Activated CD4-positive, alpha-beta T cell treated with anti-CD3 and anti-CD28 coated beads, Interleukin-2, amount 50 U/mL, for 24 hours (primary cell): ENCODE results near the gene BTNL9.
"Not testable (repeated sequence)": the region's sequence is repeated elsewhere in the genome, so short reads cannot be mapped to it uniquely, and the experiment has no call there.

Source experiments
- DNase-seq, 2 donors: peaks; one replicate each; pipeline ENCODE4 v3.0.0-alpha.2; 2020; ENCODE audit warnings: low read depth in 1 of 2, low spot score in 1 of 2

BTNL9 gene

DNA sequence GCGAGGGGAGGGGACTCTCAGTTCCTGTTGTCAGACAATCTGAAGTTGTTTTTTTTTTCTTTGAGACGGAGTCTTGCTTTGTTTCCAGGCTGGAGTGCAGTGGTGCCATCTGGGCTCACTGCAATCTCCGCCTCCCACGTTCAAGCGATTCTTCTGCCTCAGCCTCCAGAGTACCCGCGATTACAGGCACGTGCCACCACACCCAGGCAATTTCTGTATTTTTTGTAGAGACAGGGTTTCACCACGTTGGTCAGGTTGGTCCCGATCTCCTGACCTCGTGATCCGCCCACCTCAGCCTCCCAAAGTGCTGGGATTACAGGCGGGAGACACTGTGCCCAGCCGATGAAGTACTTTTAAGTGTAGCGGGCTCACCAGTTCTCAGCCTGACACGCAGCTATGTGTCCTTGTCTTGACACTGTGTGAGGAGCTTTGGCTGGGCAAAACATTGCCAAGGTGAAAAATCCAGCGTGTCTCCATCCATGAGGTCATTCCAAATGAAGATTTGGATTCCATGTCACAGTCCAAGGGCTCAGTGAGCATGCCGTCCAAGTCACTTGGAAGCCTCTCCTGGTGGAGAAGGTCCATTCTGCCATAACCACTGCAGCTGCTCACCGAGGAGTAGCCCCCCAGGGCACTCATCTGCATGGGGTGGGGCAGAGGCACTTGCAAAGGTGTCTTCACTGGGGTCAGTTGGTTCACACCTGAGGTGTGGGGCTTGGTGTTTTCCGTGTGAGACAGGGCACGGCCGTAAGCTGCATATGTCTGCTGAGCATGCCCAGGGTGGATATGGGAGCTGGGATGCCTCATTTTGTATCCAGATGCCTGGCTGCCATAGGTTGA is 58.9 kb downstream of the BTNL9 start:
- DNase-seq: no peak

GRCh38 chr5:181099602-181100086 is 59.6 kb downstream of the BTNL9 start:
- no peak for DNase-seq

DNA sequence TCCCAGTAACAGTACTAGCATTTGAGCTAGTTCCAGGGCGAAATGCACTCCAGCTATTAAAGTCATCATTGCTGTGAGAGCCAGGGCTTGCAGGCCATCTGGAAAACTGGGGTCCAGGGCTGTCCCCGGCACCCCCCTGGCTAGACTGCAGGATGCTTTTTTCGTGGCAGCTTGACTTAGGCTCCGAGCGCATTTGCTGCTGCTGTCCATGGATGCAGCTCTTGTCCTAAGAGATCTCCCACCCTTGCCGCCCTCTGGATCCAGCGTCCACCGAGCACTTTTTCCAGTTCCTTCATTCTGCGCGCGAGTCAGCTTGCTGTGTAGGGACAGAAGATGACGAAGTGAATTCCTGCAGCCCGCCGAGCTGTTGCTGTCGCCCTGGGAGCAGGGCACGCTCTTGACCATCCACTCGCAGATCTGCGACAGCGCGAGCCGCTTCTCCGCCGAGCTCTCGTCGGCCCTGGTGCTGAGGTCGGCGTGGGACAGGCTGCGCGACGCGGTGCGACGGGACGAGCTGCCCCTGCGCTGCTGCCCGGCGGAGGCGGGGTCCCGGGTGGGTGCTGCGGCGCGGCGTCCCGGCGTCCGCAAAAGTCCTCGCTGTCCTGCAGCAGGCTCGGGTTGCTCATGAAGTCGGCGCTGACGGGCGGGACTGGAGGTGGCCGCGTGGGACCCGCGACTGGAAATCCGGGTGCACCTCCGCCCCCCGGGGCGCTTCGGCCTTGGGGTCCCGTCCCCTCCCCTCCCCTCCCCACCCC is 60.2 kb downstream of the BTNL9 start:
- DNase-seq: no peak

DNA sequence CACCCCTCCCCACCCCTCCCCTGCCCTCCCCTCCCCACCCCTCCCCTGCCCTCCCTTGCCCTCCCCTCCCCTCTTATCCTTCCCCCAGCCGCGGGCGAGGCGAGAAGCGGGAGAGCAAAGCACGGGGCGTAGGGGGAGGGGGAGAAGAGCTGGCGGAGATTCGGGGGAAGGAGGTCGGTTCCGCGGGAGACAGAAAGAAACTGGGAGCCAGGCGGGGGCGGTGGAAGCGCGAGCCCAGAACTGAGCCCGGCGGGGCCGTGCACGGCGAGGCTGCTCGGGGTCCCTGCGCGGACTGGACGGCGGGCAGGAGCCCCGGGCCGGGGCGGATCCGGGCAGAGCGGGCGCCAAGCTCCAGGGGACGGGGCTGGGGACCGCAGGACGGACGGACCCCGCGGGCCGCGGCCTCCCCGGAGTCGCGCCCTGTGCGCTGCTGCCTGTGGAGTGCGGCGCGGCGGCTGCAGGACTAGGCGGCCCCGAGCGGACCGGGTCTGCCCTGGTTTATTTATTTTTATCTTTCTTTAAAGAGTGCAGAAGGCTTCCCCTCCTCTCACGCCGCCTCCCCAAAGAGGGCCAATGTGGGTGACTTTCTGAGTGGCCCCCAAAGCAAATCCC is 61.1 kb downstream of the BTNL9 start:
- not testable (repeated sequence) for DNase-seq

DNA sequence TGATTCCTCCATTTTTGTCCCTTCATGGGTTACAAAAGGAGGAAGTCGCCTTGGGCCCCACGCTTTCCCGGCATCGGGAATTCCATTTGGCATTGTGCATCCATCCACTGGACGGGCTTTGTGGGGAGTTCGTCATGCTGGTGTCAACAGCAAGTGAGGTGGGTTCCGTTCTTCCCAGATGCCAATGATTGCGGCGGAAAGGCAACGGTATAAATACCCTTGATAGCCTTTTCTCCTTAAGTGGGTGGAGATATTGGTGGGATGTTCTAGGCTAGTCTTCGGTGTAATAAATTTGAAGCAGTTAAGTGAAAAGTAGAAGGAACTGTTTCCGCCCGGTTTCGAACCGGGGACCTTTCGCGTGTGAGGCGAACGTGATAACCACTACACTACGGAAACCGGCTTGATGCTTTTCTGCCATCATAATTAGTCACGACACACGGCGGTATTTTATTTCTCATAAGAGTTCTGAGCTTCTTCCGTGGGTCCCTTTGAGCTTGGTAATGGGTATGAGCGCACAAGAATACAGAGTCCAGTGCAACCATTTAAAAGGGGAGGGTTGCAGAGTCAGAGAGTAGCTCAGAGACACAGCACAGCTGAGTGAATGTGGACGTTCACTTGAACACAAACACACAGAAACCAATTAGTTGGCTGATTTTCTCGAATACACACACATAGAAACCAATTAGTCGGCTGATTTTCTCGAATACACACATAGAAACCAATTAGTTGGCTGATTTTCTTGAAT is 62.0 kb downstream of the BTNL9 start:
- DNase-seq: not testable (repeated sequence)

GRCh38 chr5:181104259-181104568 is 64.1 kb downstream of the BTNL9 start:
- not testable (repeated sequence) for DNase-seq

DNA sequence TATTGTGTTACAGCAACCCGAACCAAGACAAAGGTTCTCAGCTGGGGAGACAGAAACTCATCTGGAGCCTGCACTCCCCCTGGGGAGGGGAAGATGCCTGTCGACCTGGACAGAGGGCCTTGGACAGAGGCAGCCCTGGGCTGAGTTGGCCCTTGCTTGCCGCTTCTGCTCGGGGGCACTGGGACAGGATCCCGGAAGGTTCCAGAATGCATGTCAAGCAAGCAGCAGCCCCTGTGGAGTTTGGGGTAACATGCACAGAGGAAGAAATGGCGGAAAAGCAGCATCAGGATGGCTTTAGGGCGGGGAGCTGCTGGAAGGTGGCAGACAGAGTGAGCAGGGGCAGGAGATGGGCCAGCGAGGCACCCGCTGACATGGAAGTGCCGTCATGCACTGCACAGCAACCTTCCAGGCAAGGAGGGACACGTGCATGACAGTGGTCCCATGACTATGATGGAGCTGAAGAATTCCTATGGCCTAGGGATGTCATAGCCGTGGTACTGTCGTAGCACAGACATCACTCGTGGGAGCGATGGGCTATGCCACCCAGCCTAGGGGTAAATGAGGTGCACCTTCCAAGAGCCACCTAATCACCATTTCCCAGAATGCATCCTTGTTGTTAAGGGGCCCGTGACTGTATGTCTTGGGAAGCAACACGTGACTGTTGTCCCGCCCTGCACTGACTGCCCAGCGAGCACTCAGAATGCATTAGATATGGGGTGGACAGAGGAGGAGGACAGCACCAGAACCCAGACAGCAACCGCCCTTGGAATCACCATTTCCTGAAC is 64.7 kb downstream of the BTNL9 start:
- DNase-seq: not testable (repeated sequence)

DNA sequence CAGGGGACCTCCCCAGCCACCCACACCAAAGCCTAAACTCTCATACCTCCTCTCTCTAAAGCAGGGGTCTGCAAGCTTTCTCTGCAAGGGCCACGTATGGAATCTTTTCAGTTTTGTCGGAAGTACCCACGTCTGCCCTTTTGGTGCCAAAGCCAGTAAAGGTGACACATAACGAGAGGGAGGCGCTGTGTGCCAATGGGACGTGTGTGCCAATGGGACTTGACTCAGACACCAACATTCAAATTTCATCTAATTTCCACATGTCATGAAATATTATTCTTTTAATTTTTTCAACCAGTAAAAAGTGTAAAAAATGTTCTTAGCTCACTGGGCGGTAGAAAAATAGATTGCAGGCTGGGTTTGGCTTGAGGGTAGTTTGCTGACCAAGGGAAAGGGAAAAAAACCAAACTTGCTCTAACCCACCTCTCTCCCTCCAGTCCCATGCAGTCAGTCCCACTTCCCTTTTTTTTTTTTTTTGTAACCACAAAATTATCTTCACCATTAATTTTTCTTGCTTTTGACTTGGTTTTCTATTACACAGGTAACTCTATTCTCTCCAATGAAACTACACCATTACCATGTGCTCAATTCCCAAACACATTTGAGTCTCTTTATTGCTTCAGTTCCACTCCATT is 65.4 kb downstream of the BTNL9 start:
- no peak for DNase-seq

GRCh38 chr5:181107699-181108098 is 67.6 kb downstream of the BTNL9 start:
- DNase-seq: no peak

DNA sequence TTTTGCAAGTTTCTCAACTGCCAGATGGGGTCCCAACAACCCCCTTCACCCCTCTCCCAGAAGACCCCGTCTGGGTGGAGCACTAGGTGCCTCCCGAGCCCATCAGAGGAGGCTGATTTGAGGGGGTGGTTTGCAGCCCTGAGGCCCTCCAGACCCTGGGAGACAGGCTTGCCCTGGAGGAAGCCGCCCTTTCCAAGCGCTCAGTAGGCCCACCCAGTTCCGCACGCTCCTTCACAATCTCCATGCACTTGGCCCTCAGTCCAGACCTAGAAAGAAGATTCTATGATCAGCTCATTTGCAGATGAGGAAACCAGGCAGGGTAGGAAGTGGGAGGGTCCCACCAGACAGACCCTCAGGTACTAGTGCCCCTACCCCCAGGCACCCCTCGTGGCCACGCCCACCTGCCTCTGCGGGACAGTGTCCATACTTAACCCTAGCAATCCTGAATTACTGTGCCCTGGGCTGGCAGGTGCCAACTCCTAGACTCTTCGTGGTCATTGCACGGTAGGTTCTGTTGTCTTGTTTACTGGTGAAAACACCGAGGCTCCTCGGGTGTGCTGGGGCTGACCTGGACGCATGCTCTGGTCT is 68.6 kb downstream of the BTNL9 start:
- no peak for DNase-seq

- no peak for DNase-seq
These were observed 69.5 kb downstream of the BTNL9 start for GRCh38 chr5:181109489-181110013.

DNA sequence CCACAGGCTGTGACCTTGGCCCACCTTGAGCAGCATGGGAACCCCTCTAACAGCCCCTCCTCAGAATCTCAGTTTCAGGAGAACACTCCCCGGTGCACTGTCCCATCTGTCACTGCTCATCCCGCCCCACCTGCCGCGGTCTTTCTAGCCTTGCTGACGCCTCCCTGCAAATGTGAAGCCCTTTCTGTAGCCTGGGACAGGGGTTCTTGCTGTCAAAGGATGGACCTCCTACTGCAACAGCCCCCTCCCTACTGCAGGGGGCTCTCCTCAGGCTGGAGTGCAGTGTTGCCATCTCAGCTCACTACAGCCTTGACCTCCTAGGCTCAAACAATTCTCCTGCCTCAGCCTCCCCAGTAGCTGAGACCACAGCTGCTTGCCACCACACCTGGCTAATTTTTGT is 70.9 kb downstream of the BTNL9 start:
- DNase-seq: no peak
